Epithelial cell of proximal tubule (primary cell): ENCODE data around the gene APOE. TPM values are rescaled to one million over a fixed set of nuclear protein-coding genes. Genes with fewer than 3 reads are reported as not detected.
"Not testable (repeated sequence)": the region's sequence is repeated elsewhere in the genome, so short reads cannot be mapped to it uniquely, and the experiment has no call there.

Experiments used
- DNase-seq: peaks from one replicate; pipeline ENCODE4 v3.0.0-alpha.2; 2011; ENCODE audit warnings: low read depth
- H3K4me3 ChIP-seq: 2 replicates; pipeline ENCODE4 v1.5.1; 2011; ENCODE audit warnings: low read depth, mild to moderate bottlenecking, low read length
- CTCF ChIP-seq: conservative IDR thresholded peaks from 2 replicates; pipeline ENCODE4 v1.5.1; 2012; ENCODE audit warnings: low read depth, mild to moderate bottlenecking, low read length
- total RNA-seq: library from RNA; depleted of rRNA; stranded (reverse); fragments of >200 nt; gene quantifications from 2 replicates; pipeline ENCODE4 v1.2.3, GENCODE V29; 2015

APOE gene
- total RNA-seq, 1 donor from 2014 or later: 46.2 TPM

DNA sequence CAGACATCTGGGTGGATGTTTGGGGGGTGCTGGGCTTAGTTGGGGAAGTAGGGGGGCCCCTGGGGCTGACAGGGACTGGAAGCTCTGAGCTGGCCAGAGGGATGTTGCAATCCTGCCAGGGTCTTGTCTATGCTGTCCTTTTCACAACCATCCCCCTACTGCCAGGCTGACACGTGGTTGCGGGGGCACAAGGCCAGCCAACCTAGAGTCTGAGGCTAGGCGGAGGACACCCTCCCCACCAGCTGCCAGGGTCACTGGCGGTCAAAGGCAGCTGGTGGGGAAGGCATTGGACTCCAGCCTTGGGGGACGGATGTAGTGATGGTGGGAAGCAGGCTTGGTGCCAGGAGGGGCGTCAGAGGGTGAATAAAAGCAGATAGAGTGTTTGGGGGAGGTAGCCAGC is 7.3 kb downstream of the APOE start:
- no peak overlapping the region for H3K4me3 ChIP-seq
- DNase-seq: no peak
- TF ChIP-seq CTCF: no peak

- not testable (repeated sequence) for DNase-seq
Measured at GRCh38 chr19:44913512-44914432, 8.2 kb downstream of the APOE start.

DNA sequence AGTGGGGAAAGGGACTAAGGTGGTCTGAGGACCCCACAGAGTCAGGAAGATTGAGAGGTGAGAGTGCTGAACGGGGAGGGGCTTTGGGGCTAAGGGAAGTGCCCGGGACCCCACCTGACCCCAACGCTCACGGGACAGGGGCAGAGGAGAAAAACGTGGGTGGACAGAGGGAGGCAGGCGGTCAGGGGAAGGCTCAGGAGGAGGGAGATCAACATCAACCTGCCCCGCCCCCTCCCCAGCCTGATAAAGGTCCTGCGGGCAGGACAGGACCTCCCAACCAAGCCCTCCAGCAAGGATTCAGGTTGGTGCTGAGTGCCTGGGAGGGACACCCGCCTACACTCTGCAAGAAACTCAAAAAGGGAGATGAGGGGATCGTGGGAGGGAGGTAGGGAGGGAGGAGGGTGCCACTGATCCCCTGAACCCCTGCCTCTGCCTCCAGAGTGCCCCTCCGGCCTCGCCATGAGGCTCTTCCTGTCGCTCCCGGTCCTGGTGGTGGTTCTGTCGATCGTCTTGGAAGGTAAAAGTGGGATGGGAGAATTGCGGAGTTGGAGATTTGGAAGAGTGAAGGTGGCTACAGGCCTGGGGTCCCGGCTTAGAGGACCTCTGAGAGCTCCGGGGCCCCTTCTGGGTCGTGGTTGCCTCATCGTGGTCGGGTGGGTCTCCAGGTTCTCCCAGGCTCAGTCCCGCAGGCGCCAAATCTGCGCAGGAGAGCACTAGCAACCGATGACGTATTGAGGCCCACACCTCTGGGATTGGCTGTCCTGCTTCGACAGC is 9.0 kb downstream of the APOE start, which contains the start of gene APOC1:
TSS of gene APOC1 (plus strand) at position 176 of the 774 bp plus-strand sequence. CDS start at position 460, 284 bp downstream.
- DNase-seq: not testable (repeated sequence)
- peak within 1 kb of the TSS; percentile 63 for H3K4me3 ChIP-seq

More at GRCh38 chr19:44913512-44914432, 8.2 kb downstream of the APOE start:
- H3K4me3 ChIP-seq: peak overlapping the region; percentile 63

GRCh38 chr19:44924243-44924725 is 18.7 kb downstream of the APOE start:
- no peak overlapping the region for H3K4me3 ChIP-seq
- no peak for DNase-seq
- TF ChIP-seq CTCF: no peak

DNA sequence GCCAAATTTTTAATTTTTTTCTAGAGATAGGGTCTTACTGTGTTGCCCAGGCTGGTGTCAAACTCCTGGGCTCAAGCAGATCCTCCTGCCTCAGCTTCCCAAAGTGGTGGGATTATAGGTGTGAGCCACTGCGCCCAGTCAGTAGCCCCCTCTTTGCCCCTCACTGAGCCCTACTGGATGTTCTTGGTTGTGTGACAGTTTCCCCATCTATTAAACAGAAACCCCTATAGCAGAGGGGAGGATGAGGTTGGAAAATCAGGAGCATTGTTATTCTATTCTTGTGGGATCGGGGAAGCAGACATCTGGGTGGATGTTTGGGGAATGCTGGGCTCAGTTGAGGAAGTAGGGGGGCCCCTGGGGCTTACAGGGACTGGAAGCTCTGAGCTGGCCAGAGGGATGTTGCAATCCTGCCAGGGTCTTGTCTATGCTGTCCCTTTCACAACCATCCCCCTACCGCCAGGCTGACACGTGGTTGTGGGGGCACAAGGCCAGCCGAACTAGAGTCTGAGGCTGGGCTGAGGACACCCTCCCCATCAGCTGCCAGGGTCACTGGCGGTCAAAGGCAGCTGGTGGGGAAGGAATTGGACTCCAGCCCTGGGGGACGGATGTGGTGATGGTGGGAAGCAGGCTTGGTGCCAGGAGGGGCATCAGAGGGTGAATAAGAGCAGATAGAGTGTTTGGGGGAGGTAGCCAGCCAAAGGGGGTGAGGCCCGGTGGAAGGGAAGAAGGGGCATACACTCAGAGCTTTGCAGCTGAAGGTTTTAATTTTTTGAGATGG is 19.7 kb downstream of the APOE start:
- no peak for DNase-seq
- TF ChIP-seq CTCF: no peak
- H3K4me3 ChIP-seq: no peak overlapping the region

GRCh38 chr19:44926245-44927077 is 20.9 kb downstream of the APOE start:
- not testable (repeated sequence) for DNase-seq
- H3K4me3 ChIP-seq: peak overlapping the region; percentile 30

DNA sequence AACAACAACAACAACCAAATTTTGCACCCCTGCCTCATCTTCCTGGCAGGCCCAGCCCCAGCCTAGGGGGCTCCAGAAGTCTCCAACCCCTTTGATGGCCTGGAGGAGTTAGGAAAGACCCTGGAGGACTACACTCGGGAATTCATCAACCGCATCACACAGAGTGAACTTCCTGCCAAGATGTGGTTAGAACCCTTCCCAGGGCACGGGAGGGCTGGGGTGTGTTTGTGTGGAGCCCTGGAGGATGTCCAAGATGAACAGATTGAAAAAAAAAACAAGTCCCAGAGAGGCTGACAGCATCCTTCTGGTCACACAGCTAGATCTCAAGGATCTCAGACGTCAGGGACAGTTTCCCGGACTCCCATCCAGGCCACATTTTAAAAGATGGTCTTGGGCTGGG is 22.1 kb downstream of the APOE start:
- DNase-seq: no peak
- H3K4me3 ChIP-seq: no peak overlapping the region

More for the DNA sequence above, 22.1 kb downstream of the APOE start:
- TF ChIP-seq CTCF: no peak
